Common myeloid progenitor, CD34-positive (primary cell): ENCODE results near the gene ATAD3A.
"Not testable (repeated sequence)": the region's sequence is repeated elsewhere in the genome, so short reads cannot be mapped to it uniquely, and the experiment has no call there.

Experiments used
- CTCF ChIA-PET: fragments of 350-600 bp; sonication (Branson Sonifier 250); formaldehyde crosslinking; loops from one replicate; lab custom pipeline; 2021; ENCODE audit warnings: antibody characterized with exemption; lab: Charles Lee
- POLR2A ChIA-PET: fragments of 350-600 bp; sonication (Branson Sonifier 250); formaldehyde crosslinking; loops from one replicate; lab custom pipeline; 2021; ENCODE audit warnings: antibody characterized with exemption; lab: Charles Lee
- DNase-seq, 3 donors: peaks; one replicate each; pipeline versions ENCODE4 v3.0.0 to v3.0.0-alpha.2; 2013
- H3K27ac ChIP-seq, 2 experiments: 1 replicate in 1 of 2; 2 replicates in 1 of 2; pipeline ENCODE4 v1.7.0; 2013; ENCODE audit warnings: inconsistent platforms in 2 of 2, low read length in 2 of 2, mild to moderate bottlenecking in 2 of 2, low read depth in 1 of 2, moderate library complexity in 1 of 2; ENCODE audit not compliant: severe bottlenecking in 2 of 2, insufficient read depth in 1 of 2, poor library complexity in 1 of 2
- H3K27me3 ChIP-seq, 5 experiments: replicated peaks in 2 of 5; 1 replicate in 3 of 5; 2 replicates in 2 of 5; pipeline versions ENCODE4 v1.6.1 to v1.7.0; 2013; ENCODE audit warnings: low read length in 4 of 5, mild to moderate bottlenecking in 2 of 5, moderate library complexity in 2 of 5, inconsistent platforms in 1 of 5; ENCODE audit not compliant: insufficient read depth in 5 of 5, control insufficient read depth in 4 of 5
- H3K36me3 ChIP-seq, 4 experiments: 1 replicate in 2 of 4; 2 replicates in 2 of 4; pipeline versions ENCODE4 v1.6.1 to v1.7.0; 2013; ENCODE audit warnings: low read length in 3 of 4, control low read depth in 1 of 4, mild to moderate bottlenecking in 1 of 4; ENCODE audit not compliant: control insufficient read depth in 4 of 4, insufficient read depth in 4 of 4
- H3K4me1 ChIP-seq, 4 experiments: 1 replicate in 3 of 4; 2 replicates in 1 of 4; pipeline versions ENCODE4 v1.6.1 to v1.7.1; 2013; ENCODE audit warnings: low read length in 3 of 4, mild to moderate bottlenecking in 3 of 4, control low read depth in 1 of 4, inconsistent platforms in 1 of 4, moderate library complexity in 1 of 4; ENCODE audit not compliant: control insufficient read depth in 4 of 4, insufficient read depth in 4 of 4; ENCODE audit errors: control extremely low read depth in 1 of 4
- H3K4me3 ChIP-seq, 7 experiments: 1 replicate in 4 of 7; 2 replicates in 3 of 7; pipeline versions ENCODE4 v1.5.1 to v1.7.0; 2013; ENCODE audit warnings: mild to moderate bottlenecking in 7 of 7, low read length in 6 of 7, moderate library complexity in 6 of 7, inconsistent platforms in 2 of 7, low read depth in 2 of 7, control low read depth in 1 of 7; ENCODE audit not compliant: insufficient read depth in 4 of 7, control insufficient read depth in 1 of 7; ENCODE audit errors: extremely low read depth in 1 of 7
- H3K9me3 ChIP-seq, 5 experiments: 1 replicate in 4 of 5; 2 replicates in 1 of 5; pipeline versions ENCODE4 v1.6.1 to v1.7.1; 2013; ENCODE audit warnings: low read length in 4 of 5, mild to moderate bottlenecking in 2 of 5, inconsistent platforms in 1 of 5, low read depth in 1 of 5, moderate library complexity in 1 of 5; ENCODE audit not compliant: control insufficient read depth in 4 of 5, insufficient read depth in 2 of 5; ENCODE audit errors: control extremely low read depth in 1 of 5
- WGBS: methylation state at CpG from one replicate; pipeline ENCODE4 v1.1.5; 2013; ENCODE audit not compliant: insufficient coverage; 5-methylcytosine and 5-hydroxymethylcytosine counted together

Gene ATAD3A

GRCh38 chr1:1482856-1483255 lies 29.1 kb upstream of the ATAD3A start:
- no peak for DNase-seq
- peaks cover 8 to 59% (median 45%) of the 10 kb centered on the region in 4 experiments for H3K36me3 ChIP-seq
- no peaks in the 10 kb centered on the region for H3K27me3 ChIP-seq
- H3K4me1 ChIP-seq = no peaks in the 10 kb centered on the region
- H3K27ac ChIP-seq = no peak overlapping the region
- ChIA-PET POLR2A (no interaction called here), CTCF (no interaction called here)
- H3K4me3 ChIP-seq = no peak overlapping the region
- no peaks in the 10 kb centered on the region for H3K9me3 ChIP-seq
- WGBS = 96% methylated on average over 13 of the region's 14 CpGs

- POLR2A ChIA-PET = no interaction called here
These were observed 28.2 kb upstream of the ATAD3A start for GRCh38 chr1:1483714-1484113.

DNA sequence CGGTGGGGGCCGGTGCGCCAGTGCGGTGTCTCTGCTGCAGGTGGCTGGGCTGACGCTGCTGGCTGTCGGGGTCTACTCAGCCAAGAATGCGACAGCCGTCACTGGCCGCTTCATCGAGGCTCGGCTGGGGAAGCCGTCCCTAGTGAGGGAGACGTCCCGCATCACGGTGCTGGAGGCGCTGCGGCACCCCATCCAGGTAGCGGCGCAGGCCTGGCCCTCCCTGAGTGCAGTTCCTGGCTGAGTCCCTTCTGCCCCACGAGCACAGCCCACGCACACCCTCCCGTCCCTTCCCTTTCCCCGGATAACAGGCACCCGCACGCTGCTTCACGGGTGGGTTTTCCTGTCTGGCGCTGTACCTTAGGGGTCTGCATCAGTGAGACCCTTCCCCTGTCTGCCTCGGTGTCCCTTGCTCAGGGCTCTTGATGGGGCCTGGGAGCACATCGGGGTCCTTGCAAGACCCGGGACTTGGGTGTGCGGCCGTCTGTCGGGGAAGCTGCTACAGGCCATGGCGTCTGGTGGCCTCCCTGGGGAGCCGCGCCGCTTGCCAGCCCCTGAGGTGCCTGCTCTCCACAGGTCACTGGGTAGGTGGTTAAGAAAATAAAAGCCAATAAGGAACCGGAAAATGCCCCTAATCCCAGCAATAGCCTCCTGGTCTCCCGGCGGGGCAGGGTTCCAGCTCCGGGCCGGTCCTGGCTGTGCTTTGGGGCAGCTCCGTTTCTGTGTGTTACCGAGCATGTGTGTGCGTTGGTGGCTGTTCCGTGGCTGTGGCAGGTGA lies 26.8 kb upstream of the ATAD3A start:
- CTCF ChIA-PET, POLR2A ChIA-PET, DNase-seq, H3K27ac ChIP-seq, H3K4me3 ChIP-seq, H3K4me1 ChIP-seq, H3K27me3 ChIP-seq, H3K9me3 ChIP-seq: not testable (repeated sequence)
- 100% methylated on average over 1 of the region's 46 CpGs for WGBS
- peaks cover 4 to 63% (median 43%) of the 10 kb centered on the region in 4 experiments for H3K36me3 ChIP-seq

More at GRCh38 chr1:1483714-1484113, 28.2 kb upstream of the ATAD3A start:
- peaks cover 8 to 61% (median 42%) of the 10 kb centered on the region in 4 experiments for H3K36me3 ChIP-seq
- H3K27me3 ChIP-seq = no peaks in the 10 kb centered on the region
- H3K4me1 ChIP-seq = no peaks in the 10 kb centered on the region
- DNase-seq = no peak
- no peak overlapping the region for H3K27ac ChIP-seq
- 96% methylated on average over 16 of the region's 16 CpGs for WGBS
- no peaks in the 10 kb centered on the region for H3K9me3 ChIP-seq
- CTCF ChIA-PET = interaction anchor here (1.2 kb wide), 1 partner anchor 21 kb away, joined by 4 read pairs; no protein-coding TSS in a partner anchor
- H3K4me3 ChIP-seq = no peak overlapping the region

DNA sequence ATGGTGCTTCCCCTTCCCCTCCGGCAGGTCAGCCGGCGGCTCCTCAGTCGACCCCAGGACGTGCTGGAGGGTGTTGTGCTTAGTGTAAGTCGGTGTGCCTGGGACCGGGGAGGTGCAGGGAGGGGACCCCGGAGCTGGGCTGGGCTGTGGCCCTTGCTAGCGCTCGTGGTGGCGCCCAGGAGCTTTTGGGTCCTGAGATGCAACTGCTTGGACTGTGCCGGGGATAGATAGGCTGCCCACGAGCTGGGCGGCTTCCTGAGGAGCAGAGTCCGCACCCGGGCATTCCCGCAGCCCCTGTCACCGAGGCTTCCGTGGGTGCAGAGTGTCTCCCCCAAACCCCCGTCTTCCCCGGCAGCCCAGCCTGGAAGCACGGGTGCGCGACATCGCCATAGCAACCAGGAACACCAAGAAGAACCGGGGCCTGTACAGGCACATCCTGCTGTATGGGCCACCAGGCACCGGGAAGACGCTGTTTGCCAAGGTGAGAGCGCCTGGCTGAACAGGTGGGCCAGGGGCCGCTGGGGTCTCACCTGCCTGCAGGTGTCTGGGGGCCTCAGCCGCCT lies 26.1 kb upstream of the ATAD3A start:
- H3K4me3 ChIP-seq = not testable (repeated sequence)

DNA sequence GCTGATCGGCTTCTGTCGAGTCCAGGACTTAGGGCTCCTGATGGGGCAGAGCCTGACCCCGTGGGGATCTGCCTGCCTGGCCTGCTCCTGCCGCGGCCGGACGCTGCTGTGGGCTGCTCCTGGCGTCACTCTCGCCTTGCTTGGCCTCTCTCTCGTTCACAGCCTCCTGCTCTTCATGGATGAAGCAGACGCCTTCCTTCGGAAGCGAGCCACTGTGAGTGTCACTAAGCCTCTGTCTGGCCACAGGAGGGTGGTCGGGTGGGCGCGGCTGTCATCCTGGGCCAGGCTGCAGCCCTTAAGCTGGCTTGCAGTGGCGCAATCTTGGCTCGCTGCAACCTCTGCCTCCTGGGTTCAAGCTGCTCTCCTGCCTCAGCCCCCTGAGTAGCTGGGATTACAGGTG lies 24.3 kb upstream of the ATAD3A start:
- ChIA-PET CTCF (no interaction called here), POLR2A (no interaction called here)
- peaks cover 0 to 14% (median 13%) of the 10 kb centered on the region in 5 experiments for H3K9me3 ChIP-seq
- no peaks in the 10 kb centered on the region for H3K27me3 ChIP-seq
- no peaks in the 10 kb centered on the region for H3K4me1 ChIP-seq
- no peak overlapping the region for H3K27ac ChIP-seq
- no peak overlapping the region for H3K4me3 ChIP-seq
- H3K36me3 ChIP-seq = peaks cover 2 to 75% (median 55%) of the 10 kb centered on the region in 4 experiments
- WGBS = 98% methylated on average over 18 of the region's 18 CpGs
- no peak for DNase-seq

More for the DNA sequence above, 26.1 kb upstream of the ATAD3A start:
- H3K9me3 ChIP-seq, DNase-seq, H3K27ac ChIP-seq, H3K27me3 ChIP-seq, CTCF ChIA-PET, POLR2A ChIA-PET, H3K4me1 ChIP-seq: not testable (repeated sequence)
- H3K36me3 ChIP-seq = peaks cover 4 to 65% (median 46%) of the 10 kb centered on the region in 4 experiments
- WGBS = 94% methylated on average over 23 of the region's 31 CpGs

DNA sequence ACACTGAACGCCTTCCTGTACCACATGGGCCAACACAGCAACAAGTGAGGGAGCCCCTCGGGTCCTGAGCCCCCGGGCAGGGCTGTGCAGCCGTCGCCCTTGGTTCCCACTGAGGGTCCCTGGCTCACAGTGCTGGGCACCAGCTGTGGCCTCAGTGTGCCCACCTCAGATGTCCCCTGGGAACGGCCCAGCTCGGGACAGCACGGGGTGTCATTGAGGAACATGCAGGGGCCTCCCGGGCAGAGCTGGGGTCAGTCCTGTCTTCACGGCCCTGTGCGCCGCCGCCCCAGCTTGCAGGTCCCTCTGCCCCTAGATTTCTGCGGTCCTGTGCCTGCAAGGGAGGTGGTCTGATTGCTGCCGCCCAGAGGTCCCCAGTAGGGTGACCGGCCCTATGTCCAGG lies 22.7 kb upstream of the ATAD3A start:
- H3K27me3 ChIP-seq = no peaks in the 10 kb centered on the region
- H3K36me3 ChIP-seq = peaks cover 0 to 72% (median 51%) of the 10 kb centered on the region in 4 experiments
- H3K27ac ChIP-seq = no peak overlapping the region
- no peaks in the 10 kb centered on the region for H3K4me1 ChIP-seq
- peaks cover 0 to 23% (median 17%) of the 10 kb centered on the region in 5 experiments for H3K9me3 ChIP-seq
- POLR2A ChIA-PET = no interaction called here
- DNase-seq = no peak
- no peak overlapping the region for H3K4me3 ChIP-seq
- CTCF ChIA-PET = interaction anchor here (1.2 kb wide), 1 partner anchor 16 kb away, joined by 5 read pairs; no protein-coding TSS in a partner anchor
- WGBS = 98% methylated on average over 15 of the region's 16 CpGs

DNA sequence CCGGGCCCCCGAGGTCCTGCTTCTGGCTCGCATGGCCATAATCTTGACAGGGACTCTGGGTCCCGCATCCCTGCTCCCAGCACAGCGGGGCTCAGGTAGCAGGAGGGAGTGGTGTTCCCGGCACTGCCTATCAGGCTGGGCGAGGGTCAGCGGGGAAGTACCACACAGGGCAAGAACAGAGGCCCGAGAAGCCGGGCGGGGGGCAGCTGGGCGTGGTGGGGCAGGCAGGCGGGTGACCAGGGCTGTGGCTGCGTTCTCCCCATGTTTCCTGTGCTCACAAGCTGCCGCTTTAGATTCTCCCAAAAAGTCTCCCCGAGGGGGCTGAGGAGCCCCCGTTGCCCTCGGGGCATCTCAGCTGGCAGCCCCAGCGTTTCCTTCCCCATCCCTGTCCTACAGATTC lies 22.1 kb upstream of the ATAD3A start:
- WGBS = 96% methylated on average over 19 of the region's 19 CpGs
- Histone ChIP-seq H3K4me3 (no peak overlapping the region), H3K27me3 (no peaks in the 10 kb centered on the region), H3K36me3 (peaks cover 0 to 71% (median 52%) of the 10 kb centered on the region in 4 experiments), H3K27ac (no peak overlapping the region), H3K9me3 (peaks cover 0 to 23% (median 17%) of the 10 kb centered on the region in 5 experiments), H3K4me1 (no peaks in the 10 kb centered on the region)
- POLR2A ChIA-PET = no interaction called here
- CTCF ChIA-PET = interaction anchor here (1.4 kb wide), 1 partner anchor 15 kb away, joined by 4 read pairs; no protein-coding TSS in a partner anchor
- no peak for DNase-seq
